DMS79 treated with DMSO at 0.1 percent for 48 hours (cell line): ENCODE measurements around the gene UNC5B.

Experiments
- DNase-seq: peaks from one replicate; lab custom pipeline; 2025; lab: John Stamatoyannopoulos, UW

UNC5B gene

GRCh38 chr10:71345694-71346093 lies 133.3 kb downstream of the UNC5B start:
- no peak for DNase-seq

- DNase-seq, result no peak
Measured at GRCh38 chr10:71346731-71347130, 134.4 kb downstream of the UNC5B start.

- DNase-seq, result no peak
Measured at GRCh38 chr10:71347587-71348395, 135.4 kb downstream of the UNC5B start.

- DNase-seq, result no peak
Measured at GRCh38 chr10:71348850-71349249, 136.5 kb downstream of the UNC5B start.

GRCh38 chr10:71349406-71349805 lies 137.0 kb downstream of the UNC5B start:
- no peak for DNase-seq

- no peak for DNase-seq
Measured at GRCh38 chr10:71351087-71351486, 138.7 kb downstream of the UNC5B start.

- DNase-seq, result no peak
Measured at GRCh38 chr10:71351628-71352319, 139.4 kb downstream of the UNC5B start.
